Measurements from ENCODE around the gene USP24.

DNA sequence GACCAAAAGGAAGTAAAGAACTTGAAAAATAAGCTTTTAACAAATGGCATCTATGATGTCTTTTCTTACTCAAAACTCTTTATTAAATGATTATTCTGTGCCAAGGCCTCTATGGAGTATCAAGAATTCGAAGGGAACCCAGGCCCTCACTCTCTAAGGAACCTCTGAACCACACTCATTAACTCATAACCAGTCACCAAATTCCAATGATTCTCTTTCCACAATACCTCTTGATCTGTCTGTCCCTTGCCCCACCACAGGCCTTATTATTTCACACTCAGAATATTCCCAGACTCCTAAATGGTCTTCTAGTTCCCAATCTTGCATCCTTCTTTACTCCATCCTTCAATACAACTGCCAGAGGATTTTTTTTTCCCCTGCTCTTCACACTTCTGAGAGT lies 138.8 kb downstream of the USP24 start:
- no peak for TF ChIP-seq POLR2A (IDR thresholded peaks at IDR 0.05)
- TF ChIP-seq CTCF (IDR thresholded peaks at IDR 0.05), result no peak

Data from uterus (tissue), 2 donors.